Keratinocyte (primary cell): ENCODE data around the gene PSMC3. TPM values are rescaled to one million over a fixed set of nuclear protein-coding genes. Genes with fewer than 3 reads are reported as not detected.

ENCODE experiments used
- DNase-seq: peaks from one replicate; pipeline ENCODE4 v3.0.0-alpha.2; 2011; ENCODE audit warnings: low read depth, missing footprints, low spot score
- FAIRE-seq: peaks from 2 replicates; lab custom pipeline; 2011; peaks lifted over from hg19 to GRCh38; lab: Jason Lieb, UNC
- H2AFZ ChIP-seq: 2 replicates; pipeline ENCODE4 v1.6.0; 2012; ENCODE audit warnings: low read length, control low read depth, inconsistent platforms; ENCODE audit not compliant: control insufficient read depth
- H3K27ac ChIP-seq: 2 replicates; pipeline ENCODE4 v1.5.1; 2011; ENCODE audit warnings: low read length; ENCODE audit not compliant: control insufficient read depth, insufficient read depth
- H3K27me3 ChIP-seq: 3 replicates; pipeline ENCODE4 v1.6.0; 2011; ENCODE audit warnings: low read length; ENCODE audit not compliant: control insufficient read depth, insufficient read depth; ENCODE audit errors: extremely low read depth
- H3K36me3 ChIP-seq, 2 experiments: 2 replicates in 1 of 2; 3 replicates in 1 of 2; pipeline ENCODE4 v1.5.1; 2011; ENCODE audit warnings: low read length in 2 of 2, mild to moderate bottlenecking in 1 of 2; ENCODE audit not compliant: control insufficient read depth in 2 of 2, insufficient read depth in 2 of 2; ENCODE audit errors: extremely low read depth in 1 of 2
- H3K4me1 ChIP-seq: 3 replicates; pipeline ENCODE4 v1.5.1; 2011; ENCODE audit warnings: low read length; ENCODE audit not compliant: control insufficient read depth, insufficient read depth; ENCODE audit errors: extremely low read depth
- H3K4me2 ChIP-seq: 3 replicates; pipeline ENCODE4 v1.6.0; 2011; ENCODE audit warnings: low read depth, low read length; ENCODE audit not compliant: control insufficient read depth, insufficient read depth; ENCODE audit errors: extremely low read depth
- H3K4me3 ChIP-seq, 3 experiments: fragments of 200-600 bp in 1 of 3; sonication (generic) in 1 of 3; 2 replicates in 2 of 3; 3 replicates in 1 of 3; pipeline ENCODE4 v1.5.1; 2011 to 2016; ENCODE audit warnings: low read length in 3 of 3, mild to moderate bottlenecking in 3 of 3, control low read depth in 2 of 3, inconsistent platforms in 1 of 3, low read depth in 1 of 3, mixed read lengths in 1 of 3, mixed run types in 1 of 3, moderate library complexity in 1 of 3; ENCODE audit not compliant: control insufficient read depth in 2 of 3, insufficient read depth in 2 of 3; ENCODE audit errors: extremely low read depth in 1 of 3
- H3K79me2 ChIP-seq: 2 replicates; pipeline ENCODE4 v1.6.0; 2012; ENCODE audit warnings: low read length; ENCODE audit not compliant: control insufficient read depth, insufficient read depth
- H3K9ac ChIP-seq: 3 replicates; pipeline ENCODE4 v1.6.0; 2011; ENCODE audit warnings: low read length; ENCODE audit not compliant: control insufficient read depth, insufficient read depth; ENCODE audit errors: extremely low read depth
- H3K9me1 ChIP-seq: 3 replicates; pipeline ENCODE4 v1.6.0; 2011; ENCODE audit warnings: low read length; ENCODE audit not compliant: control insufficient read depth, insufficient read depth; ENCODE audit errors: extremely low read depth
- H3K9me3 ChIP-seq: 2 replicates; pipeline ENCODE4 v1.5.1; 2012; ENCODE audit warnings: low read depth, low read length; ENCODE audit not compliant: control insufficient read depth
- H4K20me1 ChIP-seq: 3 replicates; pipeline ENCODE4 v1.6.0; 2011; ENCODE audit warnings: low read length; ENCODE audit not compliant: control insufficient read depth, insufficient read depth; ENCODE audit errors: extremely low read depth
- EZH2 ChIP-seq: IDR thresholded peaks from one replicate; pipeline ENCODE4 v1.6.1; 2012; ENCODE audit warnings: inconsistent platforms, mild to moderate bottlenecking, low read length, moderate library complexity
- dilution Hi-C: fragments of 300-500 bp; cut with MboI; formaldehyde crosslinking; loops from one replicate; pipeline ENCODE4 v1.7.0; 2020; ENCODE audit warnings: low sequenced_read_pairs; ENCODE audit not compliant: extremely low pct_ligation_motif_present
- polyA plus RNA-seq, 5 experiments: library from polyadenylated mRNA; depleted of rRNA in 3 of 5; stranded (reverse) in 3 of 5; stranded (forward) in 1 of 5; unstranded in 1 of 5; fragments of >200 nt; gene quantifications; 1 replicate in 1 of 5; 2 replicates in 3 of 5; 3 replicates in 1 of 5; pipeline versions ENCODE4 v1.2.1 to v1.2.3, GENCODE V29; 2011 to 2012; ENCODE audit warnings: missing spikeins in 2 of 5, low read depth in 1 of 5, low replicate concordance in 1 of 5
- TF ChIP-seq, protein P1 (sequence below), 3 experiments: IDR thresholded peaks in 1 of 3; conservative IDR thresholded peaks in 1 of 3; optimal IDR thresholded peaks in 1 of 3; 2 replicates in 2 of 3; 3 replicates in 1 of 3; pipeline versions ENCODE3 to v1.5.1; 2011; ENCODE audit warnings: low read length in 3 of 3, mild to moderate bottlenecking in 3 of 3, moderate library complexity in 2 of 3, control low read depth in 1 of 3, inconsistent platforms in 1 of 3; ENCODE audit not compliant: insufficient read depth in 2 of 3; ENCODE audit errors: extremely low read depth in 1 of 3

The PSMC3 gene
- polyA plus RNA-seq, 1 donor (not counting 4 experiments of a cell fraction or from before 2014, with no cell fraction given): 172 TPM

DNA sequence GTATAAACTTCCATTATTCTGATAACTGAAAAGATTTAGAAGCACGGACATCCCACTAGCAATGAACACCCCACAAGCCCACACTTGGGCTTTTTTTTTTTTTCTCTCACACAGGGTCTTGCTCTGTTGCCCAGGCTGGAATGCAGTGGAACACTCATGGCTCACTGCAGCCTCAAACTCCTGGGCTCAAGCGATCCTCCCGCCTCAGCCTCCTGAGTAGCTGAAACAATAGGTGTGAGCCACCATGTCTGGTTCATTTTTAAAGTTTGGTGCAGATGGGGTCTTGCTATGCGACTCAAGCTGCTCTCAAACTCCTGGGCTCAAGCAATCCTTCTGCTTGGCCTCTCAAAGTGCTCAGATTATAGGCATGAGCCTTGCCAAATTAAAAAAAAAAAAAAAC, 19.6 kb upstream of the PSMC3 start:
- H3K27ac ChIP-seq: no peak overlapping the region
- no peak for TF ChIP-seq EZH2
- TF ChIP-seq, protein P1, sequence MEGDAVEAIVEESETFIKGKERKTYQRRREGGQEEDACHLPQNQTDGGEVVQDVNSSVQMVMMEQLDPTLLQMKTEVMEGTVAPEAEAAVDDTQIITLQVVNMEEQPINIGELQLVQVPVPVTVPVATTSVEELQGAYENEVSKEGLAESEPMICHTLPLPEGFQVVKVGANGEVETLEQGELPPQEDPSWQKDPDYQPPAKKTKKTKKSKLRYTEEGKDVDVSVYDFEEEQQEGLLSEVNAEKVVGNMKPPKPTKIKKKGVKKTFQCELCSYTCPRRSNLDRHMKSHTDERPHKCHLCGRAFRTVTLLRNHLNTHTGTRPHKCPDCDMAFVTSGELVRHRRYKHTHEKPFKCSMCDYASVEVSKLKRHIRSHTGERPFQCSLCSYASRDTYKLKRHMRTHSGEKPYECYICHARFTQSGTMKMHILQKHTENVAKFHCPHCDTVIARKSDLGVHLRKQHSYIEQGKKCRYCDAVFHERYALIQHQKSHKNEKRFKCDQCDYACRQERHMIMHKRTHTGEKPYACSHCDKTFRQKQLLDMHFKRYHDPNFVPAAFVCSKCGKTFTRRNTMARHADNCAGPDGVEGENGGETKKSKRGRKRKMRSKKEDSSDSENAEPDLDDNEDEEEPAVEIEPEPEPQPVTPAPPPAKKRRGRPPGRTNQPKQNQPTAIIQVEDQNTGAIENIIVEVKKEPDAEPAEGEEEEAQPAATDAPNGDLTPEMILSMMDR (optimal IDR thresholded peaks at IDR 0.05 in 1 of 3, IDR thresholded peaks at IDR 0.05 in 1 of 3, conservative IDR thresholded peaks at IDR 0.05 in 1 of 3; ENCODE audit: extremely low read depth in 1 of 3, insufficient read depth in 2 of 3, low read length in 3 of 3): no peak
- H3K9me1 ChIP-seq: no peaks in the 10 kb centered on the region
- H3K4me3 ChIP-seq: no peak overlapping the region
- DNase-seq (no peak), FAIRE-seq (no peak)
- H2AFZ ChIP-seq: no peak overlapping the region
- H4K20me1 ChIP-seq: no peaks in the 10 kb centered on the region
- no peaks in the 10 kb centered on the region for H3K4me1 ChIP-seq
- no peak overlapping the region for H3K4me2 ChIP-seq
- no peaks in the 10 kb centered on the region for H3K27me3 ChIP-seq
- no peak overlapping the region for H3K9ac ChIP-seq
- H3K36me3 ChIP-seq: peaks cover 0 to 8% of the 10 kb centered on the region in 2 experiments
- dilution Hi-C loops: no loop called here
- H3K79me2 ChIP-seq: no peaks in the 10 kb centered on the region
- H3K9me3 ChIP-seq: no peaks in the 10 kb centered on the region

GRCh38 chr11:47443817-47444216, 17.6 kb upstream of the PSMC3 start:
- Histone ChIP-seq H4K20me1 (no peaks in the 10 kb centered on the region), H3K4me1 (no peaks in the 10 kb centered on the region), H3K9me3 (no peaks in the 10 kb centered on the region), H3K27ac (no peak overlapping the region), H2AFZ (no peak overlapping the region), H3K9me1 (no peaks in the 10 kb centered on the region), H3K36me3 (peaks cover 0 to 8% of the 10 kb centered on the region in 2 experiments), H3K27me3 (no peaks in the 10 kb centered on the region), H3K79me2 (no peaks in the 10 kb centered on the region), H3K9ac (no peak overlapping the region), H3K4me3 (no peak overlapping the region), H3K4me2 (no peak overlapping the region)
- TF ChIP-seq EZH2: no peak
- TF ChIP-seq, protein P1 (optimal IDR thresholded peaks at IDR 0.05 in 1 of 3, IDR thresholded peaks at IDR 0.05 in 1 of 3, conservative IDR thresholded peaks at IDR 0.05 in 1 of 3; ENCODE audit: extremely low read depth in 1 of 3, insufficient read depth in 2 of 3, low read length in 3 of 3): no peak
- FAIRE-seq (no peak), DNase-seq (no peak)
- dilution Hi-C loops: no loop called here
